ENCODE results near the gene ABHD17A.

The ABHD17A gene

DNA sequence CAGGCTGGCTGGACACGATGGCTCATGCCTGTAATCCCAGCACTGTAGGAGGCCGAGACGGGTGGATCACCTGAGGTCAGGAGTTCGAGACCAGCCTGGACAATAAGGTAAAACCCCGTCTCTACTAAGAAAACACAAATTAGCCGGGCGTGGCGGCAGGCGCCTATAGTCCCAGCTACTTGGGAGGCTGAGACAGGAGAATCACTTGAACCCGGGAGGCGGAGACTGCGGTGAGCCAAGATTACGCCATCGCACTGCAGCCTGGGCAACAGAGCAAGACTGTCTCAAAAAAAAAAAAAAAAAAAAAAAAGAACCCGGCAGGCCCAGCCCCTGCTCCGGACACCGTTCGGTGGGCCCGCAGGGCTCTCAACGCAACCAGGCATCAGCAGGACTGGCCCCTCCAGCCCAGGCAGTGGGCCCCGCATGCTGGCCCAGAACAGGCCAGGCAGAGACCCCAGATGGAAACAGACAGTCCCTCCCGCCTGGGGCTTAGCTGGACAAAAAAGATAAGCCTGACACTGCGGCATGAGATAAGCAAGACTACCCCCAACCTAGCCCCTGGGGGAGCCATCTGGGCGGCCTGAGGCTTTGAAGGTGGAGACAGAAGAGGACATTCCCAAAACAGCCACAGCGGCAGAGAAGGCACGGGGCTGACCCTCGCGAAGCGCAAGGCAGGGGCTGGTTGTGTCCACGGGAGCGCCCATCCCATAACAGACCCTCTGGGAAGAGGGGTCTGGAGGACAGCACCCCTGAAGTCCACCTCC lies 48.7 kb downstream of the ABHD17A start:
- TF ChIP-seq, protein P1, sequence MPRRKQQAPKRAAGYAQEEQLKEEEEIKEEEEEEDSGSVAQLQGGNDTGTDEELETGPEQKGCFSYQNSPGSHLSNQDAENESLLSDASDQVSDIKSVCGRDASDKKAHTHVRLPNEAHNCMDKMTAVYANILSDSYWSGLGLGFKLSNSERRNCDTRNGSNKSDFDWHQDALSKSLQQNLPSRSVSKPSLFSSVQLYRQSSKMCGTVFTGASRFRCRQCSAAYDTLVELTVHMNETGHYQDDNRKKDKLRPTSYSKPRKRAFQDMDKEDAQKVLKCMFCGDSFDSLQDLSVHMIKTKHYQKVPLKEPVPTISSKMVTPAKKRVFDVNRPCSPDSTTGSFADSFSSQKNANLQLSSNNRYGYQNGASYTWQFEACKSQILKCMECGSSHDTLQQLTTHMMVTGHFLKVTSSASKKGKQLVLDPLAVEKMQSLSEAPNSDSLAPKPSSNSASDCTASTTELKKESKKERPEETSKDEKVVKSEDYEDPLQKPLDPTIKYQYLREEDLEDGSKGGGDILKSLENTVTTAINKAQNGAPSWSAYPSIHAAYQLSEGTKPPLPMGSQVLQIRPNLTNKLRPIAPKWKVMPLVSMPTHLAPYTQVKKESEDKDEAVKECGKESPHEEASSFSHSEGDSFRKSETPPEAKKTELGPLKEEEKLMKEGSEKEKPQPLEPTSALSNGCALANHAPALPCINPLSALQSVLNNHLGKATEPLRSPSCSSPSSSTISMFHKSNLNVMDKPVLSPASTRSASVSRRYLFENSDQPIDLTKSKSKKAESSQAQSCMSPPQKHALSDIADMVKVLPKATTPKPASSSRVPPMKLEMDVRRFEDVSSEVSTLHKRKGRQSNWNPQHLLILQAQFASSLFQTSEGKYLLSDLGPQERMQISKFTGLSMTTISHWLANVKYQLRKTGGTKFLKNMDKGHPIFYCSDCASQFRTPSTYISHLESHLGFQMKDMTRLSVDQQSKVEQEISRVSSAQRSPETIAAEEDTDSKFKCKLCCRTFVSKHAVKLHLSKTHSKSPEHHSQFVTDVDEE (CRISPR knock-in tag; IDR thresholded peaks at IDR 0.05), result no peak
- TF ChIP-seq BACH2 (CRISPR knock-in tag; IDR thresholded peaks at IDR 0.05; ENCODE audit: borderline replicate concordance) (no peak), RARB (CRISPR knock-in tag; IDR thresholded peaks at IDR 0.05) (no peak), PATZ1 (CRISPR knock-in tag; IDR thresholded peaks at IDR 0.05; ENCODE audit: borderline replicate concordance) (no peak), POU6F1 (CRISPR knock-in tag; IDR thresholded peaks at IDR 0.05; ENCODE audit: borderline replicate concordance, low read depth) (no peak), TOX (CRISPR knock-in tag; IDR thresholded peaks at IDR 0.05; ENCODE audit: borderline replicate concordance) (no peak), TCF4 (CRISPR knock-in tag; IDR thresholded peaks at IDR 0.05; ENCODE audit: borderline replicate concordance) (no peak), ZNF70 (CRISPR knock-in tag; IDR thresholded peaks at IDR 0.05) (no peak), GLIS3 (CRISPR knock-in tag; IDR thresholded peaks at IDR 0.05) (no peak), ISL1 (CRISPR knock-in tag; IDR thresholded peaks at IDR 0.05) (no peak), CSRNP3 (CRISPR knock-in tag; IDR thresholded peaks at IDR 0.05) (no peak), CSDC2 (CRISPR knock-in tag; IDR thresholded peaks at IDR 0.05) (no peak), PPARA (CRISPR knock-in tag; IDR thresholded peaks at IDR 0.05; ENCODE audit: borderline replicate concordance) (no peak)
- no peak for ATAC-seq

DNA sequence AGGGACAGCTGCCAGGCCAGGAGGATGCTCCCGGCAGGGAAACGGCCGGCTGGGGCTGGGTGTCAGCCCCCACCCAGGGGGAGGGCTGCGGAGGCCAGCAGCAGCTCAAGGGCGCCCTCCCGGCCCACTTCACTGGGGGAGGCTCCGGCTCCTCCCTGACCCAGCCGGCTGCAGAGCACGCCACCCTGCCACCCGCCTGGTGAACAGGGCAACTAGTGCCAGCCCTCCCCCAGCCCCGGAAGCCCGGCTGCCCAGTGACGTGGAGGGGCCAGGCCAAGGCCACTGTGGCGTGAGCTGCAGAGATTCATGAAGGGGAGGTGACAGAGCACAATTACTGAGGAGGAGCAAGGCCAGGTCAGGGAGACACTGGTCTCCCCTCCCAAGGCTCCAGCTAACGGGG lies 51.8 kb downstream of the ABHD17A start:
- no peak for ATAC-seq
- TF ChIP-seq ZFP30 (CRISPR knock-in tag; IDR thresholded peaks at IDR 0.05) (no peak), ARNTL (CRISPR knock-in tag; IDR thresholded peaks at IDR 0.05; ENCODE audit: borderline replicate concordance, low read depth) (no peak), GLIS3 (CRISPR knock-in tag; IDR thresholded peaks at IDR 0.05) (no peak), CREB5 (CRISPR knock-in tag; IDR thresholded peaks at IDR 0.05; ENCODE audit: low read depth) (no peak), PPARA (CRISPR knock-in tag; IDR thresholded peaks at IDR 0.05; ENCODE audit: borderline replicate concordance) (no peak), SNAI2 (CRISPR knock-in tag; IDR thresholded peaks at IDR 0.05) (no peak), TOX (CRISPR knock-in tag; IDR thresholded peaks at IDR 0.05; ENCODE audit: borderline replicate concordance) (no peak)

DNA sequence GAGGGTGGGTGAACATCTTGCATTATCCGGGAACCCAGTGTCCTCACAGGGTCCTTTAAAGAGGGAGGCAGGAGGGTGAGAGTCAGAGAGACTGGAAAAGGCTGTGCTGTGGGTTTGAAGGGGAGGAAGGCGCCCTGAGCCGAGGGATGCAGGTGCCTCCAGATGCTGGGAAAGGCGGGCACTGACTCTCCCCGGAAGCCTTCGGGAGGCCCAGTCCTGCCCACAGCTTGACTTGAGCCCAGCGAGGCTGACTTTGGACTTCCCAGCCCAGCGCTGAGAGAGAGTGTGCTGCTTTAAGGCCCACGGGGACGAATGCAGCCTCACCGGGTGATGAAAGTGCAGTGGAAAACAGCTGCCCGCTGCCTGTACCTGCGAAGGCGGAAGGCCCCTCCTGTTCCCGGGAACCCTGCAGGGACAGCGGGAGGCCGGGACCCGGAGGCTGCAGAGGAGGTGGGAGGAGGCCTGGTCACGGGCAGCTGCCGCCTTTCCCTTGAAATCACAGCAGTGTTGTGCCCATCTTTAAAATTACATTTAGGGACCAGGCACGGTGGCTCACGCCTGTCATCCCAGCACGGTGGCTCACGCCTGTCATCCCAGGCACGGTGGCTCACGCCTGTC lies 53.1 kb downstream of the ABHD17A start:
- no peak for ATAC-seq
- TF ChIP-seq CSDC2 (CRISPR knock-in tag; IDR thresholded peaks at IDR 0.05) (no peak), ESRRG (CRISPR knock-in tag; IDR thresholded peaks at IDR 0.05) (no peak), CSRNP3 (CRISPR knock-in tag; IDR thresholded peaks at IDR 0.05) (no peak)
- TF ChIP-seq, protein P1 (CRISPR knock-in tag; IDR thresholded peaks at IDR 0.05), result no peak
